LoVo (cell line): Measurements from ENCODE around the gene PTPRB.
A peak's percentile ranks its signal among the peaks of the same experiment; 100 is the strongest.
"Not testable (repeated sequence)": the region's sequence is repeated elsewhere in the genome, so short reads cannot be mapped to it uniquely, and the experiment has no call there.

ENCODE experiments used
- DNase-seq: peaks from one replicate; pipeline ENCODE4 v3.0.0-alpha.2; 2016; ENCODE audit warnings: low spot score

Gene PTPRB

GRCh38 chr12:70540996-70541395 lies 96.2 kb downstream of the PTPRB start:
- peak; percentile 37 for DNase-seq

- DNase-seq: no peak
Measured at GRCh38 chr12:70536650-70537049, 100.6 kb downstream of the PTPRB start.

GRCh38 chr12:70535896-70536374 lies 101.3 kb downstream of the PTPRB start:
- no peak for DNase-seq

- no peak for DNase-seq
Measured at GRCh38 chr12:70534466-70534865, 102.8 kb downstream of the PTPRB start.

- DNase-seq: no peak
Measured at GRCh38 chr12:70529647-70530046, 107.6 kb downstream of the PTPRB start.

GRCh38 chr12:70520847-70521246 lies 116.4 kb downstream of the PTPRB start:
- DNase-seq: no peak

- DNase-seq: no peak
Measured at GRCh38 chr12:70513426-70513825, 123.8 kb downstream of the PTPRB start.

GRCh38 chr12:70508178-70508577 lies 129.1 kb downstream of the PTPRB start:
- no peak for DNase-seq

- DNase-seq: peak; percentile 24
Measured at GRCh38 chr12:70507442-70507841, 129.8 kb downstream of the PTPRB start.

GRCh38 chr12:70497508-70497907 lies 139.7 kb downstream of the PTPRB start:
- DNase-seq: no peak

- DNase-seq: not testable (repeated sequence)
Measured at GRCh38 chr12:70492904-70493303, 144.3 kb downstream of the PTPRB start.

GRCh38 chr12:70490928-70491327 lies 146.3 kb downstream of the PTPRB start:
- DNase-seq: not testable (repeated sequence)

- no peak for DNase-seq
Measured at GRCh38 chr12:70487440-70487839, 149.8 kb downstream of the PTPRB start.

GRCh38 chr12:70486588-70486987 lies 150.6 kb downstream of the PTPRB start:
- DNase-seq: no peak

GRCh38 chr12:70485704-70486103 lies 151.5 kb downstream of the PTPRB start:
- no peak for DNase-seq

- no peak for DNase-seq
Measured at GRCh38 chr12:70484464-70484863, 152.8 kb downstream of the PTPRB start.

GRCh38 chr12:70482764-70483163 lies 154.5 kb downstream of the PTPRB start:
- DNase-seq: no peak

- DNase-seq: no peak
Measured at GRCh38 chr12:70469221-70469820, 167.9 kb downstream of the PTPRB start.

GRCh38 chr12:70468741-70469140 lies 168.5 kb downstream of the PTPRB start:
- no peak for DNase-seq

- DNase-seq: no peak
Measured at GRCh38 chr12:70467918-70468733, 169.1 kb downstream of the PTPRB start.

GRCh38 chr12:70467476-70467875 lies 169.8 kb downstream of the PTPRB start:
- DNase-seq: no peak

- no peak for DNase-seq
Measured at GRCh38 chr12:70466753-70467152, 170.5 kb downstream of the PTPRB start.
